ENCODE data around the gene PLP2. TPM values are rescaled to one million over a fixed set of nuclear protein-coding genes. Genes with fewer than 3 reads are reported as not detected.

Gene PLP2
- total RNA-seq, 2 donors from 2014 or later: 19.4 to 30.1 TPM

- no peaks in the 10 kb centered on the region for H3K27me3 ChIP-seq
- H3K9me3 ChIP-seq: no peaks in the 10 kb centered on the region
- WGBS, 2 donors: 92 to 100% methylated on average over 2 to 3 of the region's 3 CpGs
- no peak for ATAC-seq
- intact Hi-C loops (cut with DNase I): no loop called here
- H3K27ac ChIP-seq: no peak overlapping the region
- no peak for DNase-seq
- no peak for TF ChIP-seq POLR2A (IDR thresholded peaks at IDR 0.05)
- TF ChIP-seq CTCF (IDR thresholded peaks at IDR 0.05): no peak
- H3K36me3 ChIP-seq (replicated peaks in 1 of 2; ENCODE audit: insufficient read depth in 1 of 2, low read depth in 2 of 2): no peaks in the 10 kb centered on the region
- H3K4me1 ChIP-seq: peaks cover 3% of the 10 kb centered on the region
- H3K4me3 ChIP-seq: no peak overlapping the region
Measured at GRCh38 chrX:49178537-49178936, 6.8 kb downstream of the PLP2 start.

- Histone ChIP-seq H3K27me3 (no peaks in the 10 kb centered on the region), H3K36me3 (replicated peaks in 1 of 2; ENCODE audit: insufficient read depth in 1 of 2, low read depth in 2 of 2) (no peaks in the 10 kb centered on the region), H3K4me1 (peaks cover 4% of the 10 kb centered on the region), H3K4me3 (no peak overlapping the region), H3K9me3 (no peaks in the 10 kb centered on the region), H3K27ac (peak overlapping the region in 2 of 4 donors; percentile 12 to 45)
- intact Hi-C loops (cut with DNase I): no loop called here
- WGBS, 2 donors: 63 to 86% methylated on average over 1 to 2 of the region's 2 CpGs
- DNase-seq: peak in 2 of 4 donors; percentile 39 to 49
- no peak for ATAC-seq
- no peak for TF ChIP-seq POLR2A (IDR thresholded peaks at IDR 0.05)
Measured at GRCh38 chrX:49179358-49179757, 7.7 kb downstream of the PLP2 start.

GRCh38 chrX:49183701-49184281 is 12.1 kb downstream of the PLP2 start:
- no peaks in the 10 kb centered on the region for H3K27me3 ChIP-seq
- DNase-seq (no peak), ATAC-seq (no peak)
- no peak for TF ChIP-seq POLR2A (IDR thresholded peaks at IDR 0.05)
- TF ChIP-seq CTCF (IDR thresholded peaks at IDR 0.05): no peak
- H3K36me3 ChIP-seq (replicated peaks in 1 of 2; ENCODE audit: insufficient read depth in 1 of 2, low read depth in 2 of 2): no peaks in the 10 kb centered on the region
- H3K9me3 ChIP-seq: no peaks in the 10 kb centered on the region
- H3K4me1 ChIP-seq: peaks cover 16% of the 10 kb centered on the region
- peak overlapping the region in 3 of 4 donors; percentile 51 to 79 (median 77) for H3K27ac ChIP-seq
- 88% methylated on average over 18 of the region's 18 CpGs; no CpG with 5 or more reads in 1 of the 2 donors for WGBS, 2 donors
- intact Hi-C loops (cut with DNase I): no loop called here
- no peak overlapping the region for H3K4me3 ChIP-seq

- intact Hi-C loops (cut with DNase I): no loop called here
- DNase-seq (peak; percentile 91 to 95 (median 94)), ATAC-seq (peak; percentile 84)
- H3K4me3 ChIP-seq: no peak overlapping the region
- peak overlapping the region; percentile 39 to 79 (median 64) for H3K27ac ChIP-seq
- TF ChIP-seq POLR2A (IDR thresholded peaks at IDR 0.05) (peak; percentile 54 to 83 (median 74)), CTCF (IDR thresholded peaks at IDR 0.05) (peak in 1 of 7 experiments; percentile 6)
- H3K9me3 ChIP-seq: no peaks in the 10 kb centered on the region
- no peaks in the 10 kb centered on the region for H3K36me3 ChIP-seq (replicated peaks in 1 of 2; ENCODE audit: insufficient read depth in 1 of 2, low read depth in 2 of 2)
- 19 to 36% methylated on average over 7 to 33 of the region's 46 CpGs for WGBS, 2 donors
- H3K4me1 ChIP-seq: peaks cover 16% of the 10 kb centered on the region
- H3K27me3 ChIP-seq: no peaks in the 10 kb centered on the region
Measured at GRCh38 chrX:49184294-49185281, 12.9 kb downstream of the PLP2 start.
